ENCODE measurements around the gene PPIL4.
"Not testable (repeated sequence)": the region's sequence is repeated elsewhere in the genome, so short reads cannot be mapped to it uniquely, and the experiment has no call there.

The PPIL4 gene

DNA sequence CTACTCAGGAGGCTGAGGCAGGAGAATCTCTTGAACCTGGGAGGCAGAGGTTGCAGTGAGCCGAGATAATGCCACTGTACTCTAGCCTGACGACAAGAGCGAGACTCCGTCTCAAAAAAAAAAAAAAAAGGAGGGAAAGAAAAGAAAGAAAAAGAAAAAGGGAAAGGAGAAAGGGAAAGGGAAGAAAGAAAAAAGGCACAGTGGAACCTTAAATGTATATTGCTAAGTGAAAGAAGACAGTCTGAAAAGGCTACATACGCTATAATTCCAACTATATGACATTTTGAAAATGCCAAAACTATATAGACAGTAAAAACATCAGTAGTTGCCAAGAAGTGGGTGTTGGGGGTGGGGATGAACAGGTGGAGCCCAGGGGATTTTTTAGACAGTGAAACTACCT is 16.2 kb downstream of the PPIL4 start:
- no peak for DNase-seq (ENCODE audit: low read depth)

DNA sequence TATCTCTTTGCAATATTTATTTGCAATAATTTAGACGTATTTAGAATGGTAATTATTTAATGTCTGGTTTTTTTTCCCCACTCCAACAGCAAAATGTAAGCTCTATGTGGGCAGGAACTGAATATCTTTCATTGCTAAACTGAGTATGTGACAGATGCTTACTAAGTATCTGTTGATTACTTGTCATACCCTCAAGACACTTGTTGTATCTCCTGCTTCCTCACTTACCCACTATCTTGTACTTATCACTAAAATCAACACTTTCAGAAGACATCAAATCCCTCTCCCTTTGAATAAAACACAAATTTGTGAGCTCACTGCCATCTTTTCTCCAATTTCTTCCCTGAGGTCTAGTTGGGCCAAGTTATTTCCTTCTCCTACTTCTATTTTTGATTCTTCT is 30.3 kb downstream of the PPIL4 start:
- DNase-seq (ENCODE audit: low read depth) = no peak

DNA sequence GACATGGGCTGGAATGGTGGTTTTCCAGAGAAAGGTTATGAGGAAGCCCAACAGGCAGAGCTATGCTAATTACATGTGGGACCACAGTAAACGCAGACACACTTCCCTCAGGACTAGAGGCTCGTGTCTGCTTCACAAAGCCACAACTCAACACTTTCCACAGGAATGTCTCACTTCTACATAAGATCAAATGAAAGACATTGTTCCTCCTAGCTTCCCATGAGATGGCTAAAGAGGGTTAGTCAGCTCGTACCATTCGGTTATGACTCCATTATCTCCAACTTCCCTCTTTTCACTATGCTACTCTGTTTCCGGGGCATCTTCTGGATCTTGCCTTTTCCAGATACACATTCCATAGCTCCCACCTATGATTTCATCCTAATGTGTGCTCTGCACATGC is 31.9 kb downstream of the PPIL4 start:
- no peak for DNase-seq (ENCODE audit: low read depth)

- no peak for DNase-seq (ENCODE audit: low read depth)
Measured at GRCh38 chr6:149510793-149511512, 34.9 kb downstream of the PPIL4 start.

DNA sequence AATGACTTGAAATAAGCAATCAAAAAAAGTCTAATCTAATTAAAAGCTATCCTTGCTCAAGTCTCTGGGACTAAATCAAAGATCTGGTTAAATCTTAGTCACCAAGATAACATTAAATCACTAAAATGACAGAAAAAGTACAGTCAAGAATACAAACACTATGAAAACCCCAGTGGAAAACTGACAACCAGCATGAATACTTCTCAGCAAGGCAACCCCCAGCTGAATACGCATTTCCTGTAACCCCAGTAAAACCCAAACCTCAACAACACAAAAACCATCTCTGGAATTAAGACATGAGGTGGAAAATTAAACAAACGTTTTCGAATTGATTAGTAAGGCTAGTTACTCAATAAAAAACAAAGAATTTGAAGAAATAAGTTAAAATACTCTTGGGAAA is 37.4 kb downstream of the PPIL4 start:
- peak; percentile 43 for DNase-seq (ENCODE audit: low read depth)

DNA sequence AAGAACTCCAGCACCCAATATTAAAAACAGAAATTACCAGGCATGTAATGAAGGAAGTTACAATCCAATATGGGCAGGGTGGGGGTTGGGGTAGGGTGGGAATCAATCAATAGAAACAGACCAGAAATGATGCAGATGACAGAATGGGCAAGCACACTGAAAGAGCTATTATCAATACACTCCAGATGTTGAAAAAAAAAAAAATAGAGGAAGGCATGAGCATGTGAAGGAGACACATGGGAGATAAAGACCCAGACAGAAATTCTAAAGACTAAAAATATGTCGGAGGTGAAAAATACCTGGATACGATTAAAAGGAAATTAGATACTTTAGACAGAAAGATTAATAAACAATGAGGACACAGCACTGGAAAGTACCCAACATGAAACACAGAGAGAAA is 42.0 kb downstream of the PPIL4 start:
- no peak for DNase-seq (ENCODE audit: low read depth)

GRCh38 chr6:149503276-149503675 is 42.6 kb downstream of the PPIL4 start:
- DNase-seq (ENCODE audit: low read depth) = no peak

DNA sequence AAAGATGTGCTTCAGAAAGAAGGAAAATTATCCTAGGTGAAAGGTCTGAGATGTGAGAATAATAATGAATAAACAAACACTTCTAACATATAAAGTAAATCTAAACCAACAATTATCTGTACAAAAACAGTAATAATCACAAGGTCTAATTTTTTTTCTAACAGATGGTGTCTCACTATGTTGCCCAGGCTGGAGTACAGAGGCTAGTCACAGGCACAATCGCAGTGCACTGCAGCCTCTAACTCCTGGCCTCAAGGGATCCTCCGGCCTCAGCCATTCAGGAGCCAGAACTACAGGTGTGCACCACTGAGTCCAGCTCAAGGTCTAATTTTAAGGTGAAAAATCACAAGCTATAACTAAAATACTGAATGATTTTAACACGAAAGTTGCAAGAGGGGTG is 44.1 kb downstream of the PPIL4 start:
- DNase-seq (ENCODE audit: low read depth) = no peak

- DNase-seq (ENCODE audit: low read depth) = no peak
Measured at GRCh38 chr6:149501201-149501600, 44.6 kb downstream of the PPIL4 start.

DNA sequence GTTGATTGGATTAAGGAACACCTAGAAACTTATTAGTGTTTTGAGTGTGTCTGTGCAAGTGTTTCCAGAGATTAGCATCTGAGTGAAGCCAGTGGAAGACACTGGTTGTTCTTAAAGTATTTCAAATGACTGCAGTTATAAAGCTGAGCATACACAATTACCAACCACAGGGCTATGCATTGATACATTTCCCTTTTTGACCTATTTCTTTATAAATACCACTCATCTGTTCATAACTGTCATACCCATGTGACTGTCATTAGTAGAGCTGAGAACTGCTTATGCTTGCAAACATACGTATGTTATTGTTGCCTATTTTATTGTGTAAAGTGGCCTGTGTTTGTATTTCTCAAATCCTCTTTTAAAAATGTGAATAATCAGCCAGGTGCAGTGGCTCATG is 45.7 kb downstream of the PPIL4 start:
- DNase-seq (ENCODE audit: low read depth) = no peak

DNA sequence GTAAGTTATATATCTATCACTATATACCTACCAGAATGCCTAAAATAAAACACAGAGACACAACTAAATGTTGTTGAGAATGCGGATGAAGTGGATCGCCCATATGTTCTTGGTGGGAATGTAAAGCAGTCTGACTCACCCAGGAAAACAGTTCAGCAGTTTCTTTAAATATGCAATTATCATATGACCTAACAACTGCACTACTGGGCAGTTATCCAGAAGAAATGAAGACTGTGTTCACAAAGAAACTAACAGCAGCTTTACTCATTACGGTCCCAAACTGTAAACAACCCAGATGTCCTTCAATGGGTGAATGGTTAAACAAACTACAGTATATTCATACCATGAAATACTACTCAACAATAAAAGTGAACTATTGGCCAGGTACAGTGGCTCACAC is 46.8 kb downstream of the PPIL4 start:
- peak; percentile 17 for DNase-seq (ENCODE audit: low read depth)

DNA sequence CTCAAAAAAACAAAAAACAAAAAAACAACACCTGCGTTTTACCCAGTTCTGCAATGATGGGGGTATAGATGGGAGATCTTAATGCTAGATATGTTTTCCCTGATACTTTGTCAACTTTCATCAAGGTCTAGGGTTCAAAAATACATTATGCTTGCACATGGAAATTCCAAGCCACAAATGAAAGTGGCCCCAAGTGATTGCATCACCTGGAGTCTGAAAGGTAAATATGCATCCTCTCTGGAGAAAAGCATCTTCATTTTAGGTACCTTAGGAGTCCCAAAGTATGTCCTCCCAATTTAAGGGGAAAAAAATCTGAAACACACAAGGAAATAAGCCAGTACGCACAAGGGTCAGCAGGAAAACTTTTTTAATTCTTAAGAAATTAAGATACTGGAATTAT is 48.5 kb downstream of the PPIL4 start:
- DNase-seq (ENCODE audit: low read depth) = no peak

- not testable (repeated sequence) for DNase-seq (ENCODE audit: low read depth)
Measured at GRCh38 chr6:149496597-149496996, 49.2 kb downstream of the PPIL4 start.

DNA sequence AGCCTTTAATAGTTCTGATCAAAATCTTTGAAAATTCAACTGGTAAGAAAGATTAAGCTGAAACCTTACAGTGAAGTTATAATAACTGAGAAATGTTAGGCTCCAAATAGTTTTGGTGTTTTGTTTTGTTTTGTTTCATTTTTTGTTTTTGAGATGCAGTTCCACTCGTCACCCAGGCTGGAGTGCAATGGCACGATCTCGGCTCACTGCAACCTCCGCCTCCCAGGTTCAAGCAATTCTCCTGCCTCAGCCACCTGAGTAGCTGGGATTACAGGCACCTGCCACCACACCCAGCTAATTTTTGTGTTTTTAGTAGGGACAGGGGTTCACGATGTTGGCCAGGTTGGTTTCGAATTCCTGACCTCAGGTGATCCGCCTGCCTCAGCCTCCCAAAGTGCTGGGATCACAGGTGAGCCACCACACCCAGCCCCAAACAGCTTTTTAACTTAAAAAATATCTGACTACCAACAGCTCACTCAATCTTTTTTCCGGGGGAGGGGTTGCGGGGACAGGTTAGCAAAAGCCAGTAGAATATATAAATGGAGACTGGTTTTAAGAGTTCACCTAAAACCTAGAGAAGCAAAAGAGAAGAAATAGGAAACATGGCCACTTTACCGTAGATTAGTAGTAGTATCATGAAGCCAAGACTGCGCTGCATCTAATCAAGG is 50.4 kb downstream of the PPIL4 start:
- DNase-seq (ENCODE audit: low read depth) = not testable (repeated sequence)

DNA sequence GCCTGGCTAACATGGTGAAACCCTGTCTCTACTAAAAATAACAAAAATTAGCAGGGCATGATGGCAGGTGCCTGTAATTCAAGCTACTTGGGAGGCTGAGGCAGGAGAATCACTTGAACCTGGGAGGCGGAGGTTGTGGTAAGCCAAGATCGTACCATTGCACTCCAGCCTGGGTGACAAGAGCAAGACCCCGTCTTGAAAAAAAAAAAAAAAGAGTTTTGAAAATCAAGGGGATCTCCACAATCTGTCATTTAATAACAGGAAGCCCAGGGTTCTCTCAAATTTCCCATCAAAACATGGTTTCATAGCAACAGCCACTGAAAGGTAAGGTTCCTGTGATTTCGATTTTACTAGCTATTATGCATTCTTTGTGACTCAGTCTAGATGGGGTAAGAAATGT is 51.0 kb downstream of the PPIL4 start:
- DNase-seq (ENCODE audit: low read depth) = not testable (repeated sequence)

- DNase-seq (ENCODE audit: low read depth) = no peak
Measured at GRCh38 chr6:149493761-149494320, 52.0 kb downstream of the PPIL4 start.

DNA sequence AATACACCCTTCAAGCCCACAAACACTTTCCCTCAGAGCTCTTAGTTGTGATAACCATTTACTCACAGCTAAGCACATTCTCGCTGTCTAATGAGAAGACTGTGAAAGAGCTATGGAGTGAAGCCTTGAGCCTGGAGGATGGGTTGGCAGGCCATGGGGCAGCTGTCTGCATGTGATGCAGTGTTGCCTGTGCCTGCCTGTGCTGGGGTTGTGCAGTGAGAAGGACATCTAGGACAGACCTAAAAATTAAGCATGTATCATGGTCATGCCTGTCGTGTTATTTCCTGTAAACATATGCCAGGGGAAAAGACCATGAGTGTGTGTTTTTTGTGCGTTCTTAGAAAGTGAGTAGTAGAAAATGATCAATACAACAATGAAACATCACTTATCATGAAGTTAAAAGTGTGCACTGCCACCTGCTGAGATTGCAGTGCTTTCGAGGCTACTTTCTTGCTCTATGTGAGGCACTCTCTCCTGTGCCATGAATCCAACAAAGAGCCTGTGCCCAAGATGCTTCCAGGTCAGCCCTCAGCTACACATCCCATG is 53.0 kb downstream of the PPIL4 start:
- no peak for DNase-seq (ENCODE audit: low read depth)

GRCh38 chr6:149489967-149490366 is 55.9 kb downstream of the PPIL4 start:
- no peak for DNase-seq (ENCODE audit: low read depth)

DNA sequence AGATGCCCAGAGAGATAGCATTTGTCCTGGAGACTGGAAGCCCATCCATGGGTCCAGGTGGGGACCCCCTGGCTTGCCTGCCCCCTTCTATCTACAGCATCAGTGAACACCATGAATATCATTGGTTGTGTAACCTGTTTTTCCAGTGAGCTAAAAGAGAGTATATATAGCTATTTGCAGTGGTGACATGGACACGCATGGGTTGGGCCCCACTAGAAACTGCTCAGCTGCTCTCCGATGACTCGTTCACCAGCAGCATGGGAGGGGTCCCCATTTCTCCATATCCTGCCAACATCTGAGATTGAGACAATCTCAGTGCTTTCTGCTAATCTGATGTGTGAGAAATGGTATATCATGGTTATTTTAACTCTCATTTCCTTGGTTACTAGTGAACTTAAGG is 57.0 kb downstream of the PPIL4 start:
- DNase-seq (ENCODE audit: low read depth) = no peak

DNA sequence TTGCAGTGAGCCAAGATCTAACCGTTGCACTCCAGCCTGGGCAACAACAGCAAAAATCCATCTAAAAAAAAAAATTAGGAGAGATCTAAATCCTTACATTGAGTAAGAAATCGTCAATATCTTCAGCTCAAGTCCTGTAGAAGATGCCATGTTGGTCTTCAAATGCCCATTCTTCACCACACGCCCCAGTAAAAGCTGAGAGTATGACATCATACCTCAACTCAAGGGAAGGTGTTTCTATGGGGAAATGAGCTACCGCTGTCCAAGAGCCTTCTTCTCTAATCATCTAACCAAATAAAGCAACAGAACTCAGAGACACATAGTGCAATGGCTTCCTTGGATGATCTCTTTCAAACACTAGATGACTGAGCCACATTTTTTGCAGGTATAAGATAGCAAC is 58.5 kb downstream of the PPIL4 start:
- no peak for DNase-seq (ENCODE audit: low read depth)

GRCh38 chr6:149484733-149485700 is 60.8 kb downstream of the PPIL4 start, which contains the start of gene ZC3H12D:
TSS of gene ZC3H12D (minus strand) at chr6:149485014. CDS start at chr6:149474543, 10,471 bp downstream.
- peak; percentile 19 for DNase-seq (ENCODE audit: low read depth)
